ENCODE results near the gene TK2.

Gene TK2

DNA sequence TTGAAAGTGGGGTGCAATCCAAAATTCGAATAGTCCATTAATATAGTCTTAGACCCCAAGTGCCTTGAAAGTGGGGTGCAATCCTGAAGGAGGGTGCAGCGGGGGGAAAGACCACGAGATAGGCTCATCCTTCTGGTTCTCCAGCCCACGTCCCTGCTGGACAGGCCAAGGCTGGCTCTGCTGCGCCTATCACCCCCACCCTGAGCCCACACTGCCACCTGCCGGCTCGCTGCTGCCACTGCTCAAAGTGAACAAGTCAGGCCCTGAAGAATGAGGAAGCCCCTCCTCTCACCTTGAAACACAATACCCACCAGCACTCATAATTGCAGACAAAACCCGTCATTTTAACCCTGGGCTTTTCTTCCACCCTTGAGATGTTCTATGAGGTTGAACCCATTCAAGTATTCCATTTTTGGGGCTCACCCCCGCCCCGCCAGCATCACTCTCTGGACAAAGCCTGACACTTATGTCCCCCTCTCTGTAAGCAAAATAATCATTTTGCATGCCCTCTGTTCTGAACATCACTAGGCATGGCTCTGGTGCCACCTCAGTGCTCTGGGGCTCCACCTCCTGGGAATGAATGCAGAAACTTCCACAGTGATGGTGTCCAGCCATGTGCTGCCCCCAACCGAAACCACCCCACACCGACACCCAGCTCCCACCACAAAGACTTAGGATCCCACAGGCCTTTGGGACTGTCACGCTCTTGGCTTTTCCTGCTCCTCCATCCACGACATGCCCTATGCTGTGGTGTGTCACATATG, 66.1 kb downstream of the TK2 start:
- peak; percentile 44 to 48 for DNase-seq (ENCODE audit: low read depth in 2 of 2)

DNA sequence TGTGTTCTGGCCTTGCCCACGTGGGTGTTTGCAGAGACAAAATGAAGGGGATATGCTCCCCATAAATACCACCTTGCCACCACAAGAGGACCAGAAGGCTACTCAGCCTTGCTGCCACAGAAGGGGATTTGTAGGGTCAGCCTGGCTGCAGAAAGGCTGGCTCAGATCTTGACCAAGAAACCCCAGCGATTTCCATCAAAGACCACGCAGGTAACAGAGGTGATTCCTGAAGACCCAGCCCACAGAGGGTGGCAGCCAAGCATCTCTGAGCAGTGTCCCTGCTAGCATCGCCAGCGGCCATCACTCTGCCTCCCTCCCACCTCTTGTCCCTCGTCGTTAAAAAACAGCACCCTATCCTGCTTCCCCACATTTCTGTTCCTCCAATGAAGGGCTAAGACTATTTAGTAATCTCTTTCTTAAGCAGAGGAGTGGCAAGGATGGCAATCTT, 68.0 kb downstream of the TK2 start:
- DNase-seq (ENCODE audit: low read depth in 2 of 2): no peak

DNA sequence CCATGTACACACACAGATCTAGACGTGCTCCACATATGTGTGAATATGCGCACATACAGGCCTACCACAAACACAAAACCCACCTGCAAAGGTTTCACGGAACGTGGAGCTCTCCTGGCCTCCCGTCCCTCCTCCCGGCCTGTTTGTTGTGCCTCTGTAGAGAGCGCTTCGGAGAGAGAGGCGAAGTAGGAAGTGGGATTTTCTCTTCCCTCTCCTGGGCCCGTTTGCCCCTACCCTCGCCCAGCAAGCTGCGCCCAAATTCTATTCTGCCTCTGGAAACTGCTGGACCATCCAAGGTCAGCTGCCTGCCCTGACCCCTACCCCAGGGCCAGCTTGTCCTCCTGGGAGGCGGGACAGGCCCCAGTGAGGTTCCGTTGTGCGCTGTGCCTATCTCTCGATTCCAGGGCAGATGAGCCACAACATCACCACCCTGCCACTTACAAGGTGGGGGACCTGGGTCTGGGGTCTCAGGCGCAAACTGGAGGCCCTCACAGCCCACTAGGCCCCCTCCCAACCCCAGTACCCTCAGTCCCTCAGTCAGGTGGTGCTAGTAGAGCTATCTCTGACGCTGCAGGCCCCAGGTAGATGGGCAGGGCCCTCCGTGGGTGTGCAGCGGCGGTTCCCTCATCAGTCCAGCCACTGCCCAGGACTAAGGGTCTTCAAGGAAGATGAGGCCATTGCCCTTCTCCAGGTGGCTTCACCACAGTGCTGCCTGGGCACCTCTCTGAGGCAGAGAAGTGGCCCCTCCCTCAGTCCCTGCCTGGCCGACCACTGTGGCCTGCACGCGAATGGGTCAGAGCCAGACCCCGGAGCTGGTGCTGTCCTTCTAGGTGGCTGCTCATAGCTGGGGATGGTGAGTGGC, 68.6 kb downstream of the TK2 start:
- DNase-seq (ENCODE audit: low read depth in 2 of 2): no peak

DNA sequence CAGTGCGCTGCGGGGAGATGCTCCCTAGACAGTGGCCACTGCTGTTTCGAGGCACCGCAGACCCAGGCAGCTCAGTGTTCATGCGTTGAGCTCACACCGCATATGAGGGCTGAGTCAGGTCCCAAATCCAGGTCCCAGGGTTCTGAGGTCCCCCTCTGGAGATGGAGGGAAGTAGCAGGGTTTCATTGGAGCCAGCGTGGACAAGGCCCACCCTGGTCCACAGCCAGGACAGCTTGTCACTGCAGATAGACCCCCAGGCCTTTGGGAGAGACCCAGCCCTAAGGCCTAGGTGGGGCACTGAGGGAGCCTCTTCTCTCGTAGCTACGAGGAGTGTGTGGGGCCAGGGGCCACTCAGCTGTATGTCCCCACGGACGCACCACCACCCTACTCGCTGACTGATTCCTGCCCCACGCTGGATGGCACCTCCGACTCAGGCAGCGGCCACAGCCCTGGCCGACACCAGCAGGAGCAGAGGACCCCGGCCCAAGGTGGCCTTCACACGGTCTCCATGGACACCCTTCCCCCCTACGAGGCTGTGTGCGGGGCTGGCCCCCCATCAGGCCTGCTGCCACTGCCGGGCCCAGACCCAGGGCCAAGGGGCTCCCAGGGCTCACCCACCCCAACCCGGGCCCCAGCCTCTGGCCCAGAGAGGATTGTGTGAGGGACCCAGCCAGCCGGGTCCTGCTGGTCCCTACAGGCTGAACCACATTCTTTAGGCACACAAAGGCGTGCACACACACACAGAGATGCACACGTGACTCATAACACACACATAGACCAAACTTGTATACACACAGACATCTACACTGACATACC, 69.4 kb downstream of the TK2 start:
- no peak for DNase-seq (ENCODE audit: low read depth in 2 of 2)

DNA sequence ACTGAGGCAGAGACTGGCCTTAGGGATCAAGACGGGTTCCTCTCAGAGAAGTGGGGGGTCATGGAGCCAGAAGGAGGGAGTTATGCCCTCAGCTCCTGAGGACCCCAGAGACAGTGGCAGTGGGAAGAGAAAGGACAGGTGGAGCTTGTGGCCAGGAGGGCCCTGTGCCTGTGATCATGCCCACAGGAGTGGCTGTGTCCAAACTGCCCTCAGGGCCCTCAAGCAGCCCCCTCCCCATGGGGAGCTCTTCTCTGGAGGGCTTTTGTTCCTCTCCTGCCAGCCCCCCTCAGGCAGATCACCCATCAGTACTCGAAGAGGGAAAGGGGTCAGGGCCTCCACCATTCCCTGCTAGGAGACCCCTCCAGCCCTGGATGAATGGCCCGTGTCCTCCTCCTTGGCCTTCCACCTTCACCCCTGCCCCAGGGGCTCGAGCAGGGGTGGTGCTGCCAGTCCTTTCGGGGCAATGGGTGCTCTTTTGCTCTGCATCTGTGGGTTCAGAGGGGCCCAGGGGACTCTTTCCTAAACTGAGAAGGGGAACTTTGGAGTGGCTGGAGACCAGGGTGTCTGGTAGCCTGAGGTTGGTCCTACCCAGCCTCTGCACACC, 70.2 kb downstream of the TK2 start:
- DNase-seq (ENCODE audit: low read depth in 2 of 2): no peak

DNA sequence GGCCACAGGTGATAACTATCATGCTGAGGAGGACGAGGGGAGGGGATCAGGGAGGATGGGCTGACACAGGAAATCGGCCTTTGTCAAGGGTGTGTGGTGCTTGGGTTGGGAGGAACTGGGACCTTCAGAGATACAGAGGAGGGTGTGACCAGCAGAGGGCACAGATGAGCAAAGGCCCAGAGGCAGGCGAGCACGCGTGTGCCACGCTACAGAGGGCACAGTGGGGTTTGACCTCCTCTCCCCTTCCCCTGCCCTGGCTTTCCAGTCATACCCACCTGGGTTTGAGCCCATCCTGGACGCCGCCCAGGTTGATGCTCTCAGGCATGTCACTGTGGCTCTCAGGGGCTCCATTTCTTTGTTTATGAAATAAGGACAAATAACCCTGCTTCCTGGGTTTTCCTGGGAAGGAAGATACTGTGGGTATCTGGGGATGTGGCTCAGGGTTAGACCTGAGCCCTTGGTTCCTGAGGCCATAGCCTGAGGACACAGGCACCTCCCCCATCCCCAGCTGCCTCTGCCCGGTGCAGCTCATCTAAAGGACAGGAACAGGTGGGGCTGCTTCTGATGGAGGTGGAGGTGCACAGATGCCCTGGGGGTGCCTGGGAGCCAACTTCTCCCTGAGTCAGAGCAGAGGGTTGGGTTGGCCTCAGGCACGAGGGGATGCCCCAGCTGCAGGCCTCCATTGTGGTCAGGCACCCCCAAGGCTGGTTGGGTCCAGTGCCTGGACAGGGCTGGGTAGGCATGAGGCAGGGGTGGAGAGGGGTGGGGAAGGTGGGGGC, 71.0 kb downstream of the TK2 start:
- DNase-seq (ENCODE audit: low read depth in 2 of 2): peak; percentile 58 to 69

DNA sequence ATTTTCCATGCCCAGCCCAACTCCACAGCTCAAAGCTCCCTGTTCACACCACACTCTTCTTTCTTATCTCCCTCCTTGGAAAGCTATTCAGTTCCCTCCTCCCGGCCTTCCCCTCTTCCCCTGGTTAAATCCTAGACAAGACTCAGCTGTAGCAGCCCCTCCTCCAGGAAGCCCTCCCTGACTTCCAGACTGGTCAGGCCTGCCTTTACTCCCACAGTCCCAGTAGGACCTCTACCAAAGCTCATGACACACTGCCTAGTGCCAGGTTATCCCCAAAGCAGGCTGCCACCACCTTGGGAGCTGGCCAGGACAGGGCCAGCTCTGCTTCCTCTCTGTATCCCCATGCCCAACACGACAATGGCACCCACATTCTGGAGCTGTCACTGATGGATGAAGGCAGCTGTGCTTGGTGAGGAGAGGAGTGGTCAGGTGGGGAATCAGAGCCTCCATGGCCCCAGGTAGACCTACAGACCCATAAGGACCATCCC, 72.8 kb downstream of the TK2 start:
- DNase-seq (ENCODE audit: low read depth in 2 of 2): no peak

DNA sequence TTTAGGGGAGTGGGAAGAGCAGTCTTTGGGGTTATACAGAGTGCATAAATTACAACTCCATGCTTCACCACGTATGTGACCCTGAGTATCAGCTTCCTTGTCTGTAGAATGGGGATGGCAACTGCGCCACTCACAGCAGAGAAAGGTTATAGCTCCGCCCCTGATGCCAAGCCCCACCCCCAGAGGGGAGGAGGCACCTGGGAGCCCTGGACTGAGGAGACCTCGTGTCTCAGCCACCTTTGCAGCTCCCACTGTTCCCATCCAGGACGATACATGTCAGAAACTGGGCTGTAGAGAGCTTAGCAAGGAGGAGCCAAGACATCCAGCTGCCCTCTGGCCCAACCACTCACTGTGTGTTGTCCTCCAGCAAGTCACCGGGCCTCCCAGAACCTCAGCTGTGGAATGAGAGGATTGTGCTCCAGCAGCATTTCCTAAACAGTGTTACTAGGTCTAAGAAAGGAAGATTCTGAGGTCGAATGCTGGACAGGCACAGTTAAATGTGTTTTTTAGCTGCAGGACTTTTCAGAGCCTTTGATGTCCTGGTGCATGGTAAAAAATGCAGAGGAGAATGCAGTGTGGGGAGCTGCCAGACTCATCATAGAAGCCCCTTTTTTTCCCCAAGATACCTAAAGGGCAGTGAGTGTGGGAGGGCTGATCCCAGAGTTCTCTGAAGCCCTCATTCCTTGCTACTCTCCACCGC, 73.4 kb downstream of the TK2 start:
- DNase-seq (ENCODE audit: low read depth in 2 of 2): peak in 1 of 2 donors; percentile 13

DNA sequence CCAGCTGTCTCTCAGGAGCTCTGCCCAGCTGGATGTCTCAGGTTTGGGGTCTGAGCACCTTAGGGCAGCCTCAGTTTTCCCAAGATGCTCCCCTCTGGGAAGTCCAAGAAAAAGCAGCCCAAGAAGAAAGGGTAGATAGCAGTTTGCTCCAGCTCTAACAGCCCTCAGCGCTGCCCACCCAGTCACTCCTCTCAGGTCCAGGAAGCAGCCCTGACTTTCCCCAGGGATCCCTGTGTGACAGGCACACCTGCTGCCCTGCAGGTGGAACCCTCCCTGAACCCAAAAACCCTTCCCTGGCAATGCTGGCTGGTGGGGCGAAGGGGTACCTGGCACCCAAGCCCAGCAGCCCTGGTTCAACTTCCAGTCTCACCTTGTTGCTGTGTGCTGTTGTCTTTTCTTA, 74.7 kb downstream of the TK2 start:
- no peak for DNase-seq (ENCODE audit: low read depth in 2 of 2)

DNA sequence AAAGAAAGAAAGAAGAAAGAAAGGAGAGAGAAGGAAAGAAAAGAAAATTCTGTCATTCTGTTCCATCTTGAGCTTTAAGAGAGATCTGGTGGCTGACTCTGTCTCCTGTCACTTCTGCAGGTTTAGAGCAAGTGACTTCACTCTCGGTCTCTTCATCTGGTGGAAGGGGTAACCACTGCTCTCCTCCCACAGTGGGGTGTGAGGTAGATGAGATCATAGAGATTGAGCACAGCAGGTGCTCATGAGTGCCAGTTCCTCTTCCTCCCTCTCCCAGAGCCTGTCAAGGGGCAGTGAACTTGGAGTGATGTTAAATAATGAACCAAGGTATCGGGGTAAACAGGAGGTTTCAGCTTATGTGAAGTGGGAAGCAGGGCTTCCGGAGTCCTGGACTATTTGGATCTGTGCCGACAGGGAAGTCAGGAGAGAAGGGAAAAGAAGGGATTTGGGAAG, 75.1 kb downstream of the TK2 start:
- DNase-seq (ENCODE audit: low read depth in 2 of 2): peak; percentile 18 to 57

DNA sequence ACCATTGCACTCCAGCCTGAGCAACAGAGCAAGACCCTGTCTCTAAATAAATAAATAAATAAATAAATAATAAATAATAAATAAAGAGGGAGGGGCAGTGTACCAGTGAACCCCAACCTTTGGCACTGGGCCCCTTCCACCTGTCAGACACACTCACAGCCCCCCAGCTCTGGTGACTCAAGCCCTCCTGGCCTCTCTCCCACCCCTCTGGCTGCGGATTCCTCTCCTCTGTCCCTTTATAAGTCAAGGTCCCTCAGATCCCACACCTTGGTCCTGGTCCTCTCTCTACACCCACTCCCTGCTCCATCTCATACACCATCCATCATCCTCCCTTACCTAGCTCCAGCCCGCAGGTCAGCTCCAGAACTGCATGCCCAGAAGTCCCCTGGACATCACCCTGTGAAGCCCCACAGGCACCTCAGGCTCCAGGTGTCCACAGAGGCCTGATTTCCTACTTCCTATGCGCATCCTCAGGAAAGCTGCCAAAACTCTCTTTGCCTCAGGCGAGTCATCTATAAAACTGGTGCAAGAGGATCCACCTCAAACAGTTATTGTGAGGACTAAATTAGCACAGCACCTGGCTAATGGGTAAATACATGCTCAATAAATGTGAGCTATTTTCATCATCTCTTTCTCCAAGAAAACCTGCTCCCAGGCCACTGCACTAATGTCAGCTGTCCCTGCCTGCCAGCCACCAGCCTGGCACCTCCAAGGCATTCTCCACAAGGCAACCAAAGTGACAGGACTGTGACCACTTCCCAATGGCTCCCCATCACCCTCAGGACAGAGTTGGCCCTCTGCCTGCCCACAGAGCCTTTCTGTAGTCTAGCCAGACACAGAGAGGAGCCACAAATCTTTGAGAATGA, 76.0 kb downstream of the TK2 start:
- DNase-seq (ENCODE audit: low read depth in 2 of 2): no peak

DNA sequence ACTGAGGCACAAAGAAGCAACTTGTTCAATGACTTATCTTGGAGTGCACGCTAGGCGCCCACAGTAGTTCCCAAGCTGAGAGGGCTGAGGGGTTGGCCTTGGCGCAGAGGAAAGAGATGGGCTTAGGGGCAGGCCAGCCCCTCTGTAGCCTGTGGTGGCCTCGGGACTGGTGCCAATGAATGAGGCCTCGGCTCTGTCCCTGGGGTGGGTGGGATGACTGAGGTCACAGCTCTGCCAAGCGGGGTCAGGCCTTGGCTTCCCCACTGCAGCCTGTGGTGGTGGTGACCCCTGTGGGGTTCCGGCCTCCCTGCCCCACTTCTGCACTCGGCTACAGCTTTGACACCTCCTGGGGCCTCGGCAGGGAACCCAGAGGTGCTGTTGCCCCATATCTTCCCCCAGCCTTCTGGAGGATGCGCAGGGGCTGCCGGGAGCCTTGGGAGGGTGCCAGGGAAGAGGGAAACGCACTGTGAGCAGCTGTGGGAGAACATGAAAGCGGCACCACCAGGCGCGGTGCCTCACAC, 76.8 kb downstream of the TK2 start:
- no peak for DNase-seq (ENCODE audit: low read depth in 2 of 2)

DNA sequence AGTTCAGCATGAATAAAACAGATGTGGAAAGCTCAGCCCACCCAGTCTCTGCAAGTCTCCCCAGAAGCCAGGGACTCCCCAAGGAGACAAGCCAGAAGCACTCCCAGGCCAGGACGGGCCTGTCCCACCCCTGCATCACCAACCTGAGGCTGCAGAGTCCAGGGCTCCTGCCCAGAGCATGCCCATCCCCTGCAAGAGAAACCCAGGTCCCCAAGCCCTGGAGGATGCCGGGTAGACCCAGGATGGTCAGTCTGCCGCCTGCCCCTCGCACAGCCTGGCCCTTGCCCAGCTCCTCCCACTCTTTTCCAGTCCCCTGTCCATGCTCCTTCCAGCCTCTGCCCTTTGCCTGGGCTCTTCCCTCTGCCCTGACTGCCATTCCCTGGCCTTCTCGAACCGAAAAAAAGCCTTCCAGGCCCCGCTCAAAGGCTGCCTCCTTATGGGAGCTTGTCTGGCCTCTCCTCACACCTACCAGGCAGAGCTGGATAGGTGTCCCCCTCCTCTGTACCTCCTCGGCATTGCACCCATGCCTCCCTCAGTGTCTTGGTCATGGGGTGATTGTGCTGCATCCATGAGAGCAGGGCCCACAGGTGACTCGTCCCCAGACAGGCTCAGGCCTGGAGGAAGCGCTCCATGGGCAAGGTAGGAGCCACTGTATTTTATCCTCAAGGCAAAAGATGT, 78.1 kb downstream of the TK2 start:
- no peak for DNase-seq (ENCODE audit: low read depth in 2 of 2)

DNA sequence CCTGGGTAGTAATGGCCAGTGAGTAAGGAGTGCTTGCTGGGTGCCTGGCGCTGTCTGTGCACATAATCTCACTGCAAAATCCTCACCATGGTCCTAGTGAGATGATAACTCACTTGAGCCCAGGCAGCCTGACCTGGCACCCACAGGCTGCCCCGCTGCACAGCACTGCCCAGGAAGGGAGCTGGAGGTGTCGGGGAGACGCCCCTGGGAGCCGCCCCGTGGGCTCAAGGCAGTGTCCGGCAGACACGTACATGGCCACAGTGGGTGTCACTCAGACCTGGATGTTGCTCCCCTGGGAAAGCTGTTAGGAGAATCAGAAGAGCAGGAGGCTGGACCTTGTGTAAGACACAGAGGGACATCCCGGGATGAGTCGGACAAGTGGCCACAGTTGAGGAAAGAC, 78.7 kb downstream of the TK2 start:
- DNase-seq (ENCODE audit: low read depth in 2 of 2): no peak

DNA sequence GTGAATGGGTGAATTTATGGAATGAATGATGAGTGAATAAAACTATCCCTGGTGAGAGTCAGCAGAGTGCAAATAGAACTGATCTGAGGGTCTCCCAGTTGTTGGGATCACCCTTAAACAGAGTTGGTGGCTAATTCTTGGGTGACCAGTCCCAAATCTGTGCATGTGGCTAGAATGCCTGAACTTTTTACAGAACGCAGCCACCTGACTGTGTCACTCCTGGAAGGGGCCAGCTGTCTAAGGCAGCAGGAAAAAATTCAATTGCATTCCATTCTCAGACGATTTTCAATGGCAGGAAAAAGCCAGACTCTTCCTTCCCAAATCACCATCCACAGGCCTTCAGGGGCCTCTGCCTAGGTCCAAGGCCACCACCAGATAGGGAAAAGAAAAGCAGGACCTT, 79.4 kb downstream of the TK2 start:
- DNase-seq (ENCODE audit: low read depth in 2 of 2): no peak

DNA sequence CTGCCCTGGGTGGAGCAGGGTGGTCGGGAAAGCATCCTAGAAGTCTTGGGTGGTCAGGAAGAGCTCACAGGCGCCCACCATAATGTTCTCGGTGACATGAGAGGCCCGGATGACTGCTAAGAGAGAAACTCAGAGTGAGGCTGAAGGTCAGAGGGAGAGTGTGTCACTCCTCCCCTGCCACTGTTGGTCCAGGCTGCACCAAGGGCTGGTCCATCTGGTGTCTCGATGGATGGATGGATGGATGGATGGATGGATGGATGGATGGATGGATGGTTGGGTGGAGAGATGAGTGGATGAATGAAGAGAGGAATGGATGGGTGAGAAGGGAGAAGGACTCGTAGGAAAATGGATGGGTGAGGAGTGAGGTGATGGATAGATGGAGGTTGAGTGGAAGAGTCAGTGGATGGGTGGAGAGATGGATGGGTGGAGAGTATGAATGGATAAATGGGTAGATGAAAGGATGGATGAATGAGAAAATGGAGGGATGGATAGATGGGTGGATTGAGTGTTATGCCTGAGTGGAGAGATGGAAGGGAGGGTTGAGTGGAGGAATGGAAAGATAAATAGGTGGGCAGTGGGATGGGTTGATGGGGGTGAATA, 79.9 kb downstream of the TK2 start:
- DNase-seq (ENCODE audit: low read depth in 2 of 2): no peak

DNA sequence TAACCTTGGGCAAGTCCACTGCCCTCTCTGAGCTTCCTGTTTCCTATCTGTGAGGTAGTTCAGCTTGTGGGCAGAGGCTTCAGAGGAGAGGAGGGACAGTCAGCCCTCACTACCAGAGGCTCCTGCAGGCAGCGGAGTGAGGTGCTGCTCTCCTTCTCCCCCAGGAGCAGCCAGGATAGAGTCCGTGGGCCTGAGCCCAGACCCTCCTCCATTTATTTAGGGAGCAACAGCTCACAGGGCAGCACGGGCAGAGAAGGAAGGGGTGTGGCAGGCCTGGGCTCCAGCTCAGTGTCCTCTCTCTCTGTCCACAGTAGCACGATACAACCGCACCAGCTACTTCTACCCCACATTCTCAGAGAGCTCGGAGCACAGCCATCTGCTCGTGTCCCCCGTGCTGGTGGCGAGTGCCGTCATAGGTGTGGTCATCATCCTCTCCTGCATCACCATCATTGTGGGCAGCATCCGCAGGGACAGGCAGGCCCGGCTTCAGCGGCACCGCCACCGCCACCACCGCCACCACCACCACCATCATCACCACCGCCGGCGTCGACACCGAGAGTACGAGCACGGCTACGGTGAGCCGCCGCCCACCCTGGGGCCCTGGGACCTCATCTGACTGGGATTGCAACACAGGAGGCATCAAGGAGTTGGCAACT, 80.5 kb downstream of the TK2 start:
- DNase-seq (ENCODE audit: low read depth in 2 of 2): no peak
